GM18505 (cell line): ENCODE measurements around the gene APLP2.
"Not testable (repeated sequence)": the region's sequence is repeated elsewhere in the genome, so short reads cannot be mapped to it uniquely, and the experiment has no call there.

Experiments used
- ATAC-seq: cut with Tn5 transposase; IDR thresholded peaks from one replicate; pipeline ENCODE4 v1.9.1; 2021; ENCODE audit not compliant: unreplicated experiment
- POLR2A ChIP-seq: IDR thresholded peaks from 4 replicates; pipeline ENCODE4 v1.6.1; 2011; ENCODE audit warnings: borderline replicate concordance; ENCODE audit not compliant: insufficient read depth, insufficient read length; ENCODE audit errors: extremely low read depth

Gene APLP2

DNA sequence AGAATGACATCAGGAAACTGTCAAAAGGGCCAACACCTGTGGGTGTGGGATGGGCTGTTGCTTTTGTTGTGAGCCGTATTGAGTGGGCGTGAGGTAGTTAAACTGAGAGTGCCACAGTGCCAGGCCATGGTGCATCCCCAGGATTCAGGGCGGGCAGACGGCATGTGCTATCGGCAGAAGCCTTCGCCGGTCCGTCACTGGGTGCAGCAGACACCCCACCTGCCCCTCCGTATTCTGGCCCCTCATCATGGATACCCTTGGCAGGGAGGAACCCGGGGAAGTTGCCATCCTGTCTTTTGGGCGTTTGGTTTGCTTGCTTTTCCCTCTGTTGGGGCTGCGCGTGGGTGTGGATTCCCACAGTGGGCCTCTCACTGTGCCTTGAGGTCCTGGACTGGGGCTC, 117.4 kb downstream of the APLP2 start:
- ATAC-seq = no peak
- no peak for TF ChIP-seq POLR2A

GRCh38 chr11:130188047-130188446, 118.4 kb downstream of the APLP2 start:
- TF ChIP-seq POLR2A = no peak
- ATAC-seq = no peak

DNA sequence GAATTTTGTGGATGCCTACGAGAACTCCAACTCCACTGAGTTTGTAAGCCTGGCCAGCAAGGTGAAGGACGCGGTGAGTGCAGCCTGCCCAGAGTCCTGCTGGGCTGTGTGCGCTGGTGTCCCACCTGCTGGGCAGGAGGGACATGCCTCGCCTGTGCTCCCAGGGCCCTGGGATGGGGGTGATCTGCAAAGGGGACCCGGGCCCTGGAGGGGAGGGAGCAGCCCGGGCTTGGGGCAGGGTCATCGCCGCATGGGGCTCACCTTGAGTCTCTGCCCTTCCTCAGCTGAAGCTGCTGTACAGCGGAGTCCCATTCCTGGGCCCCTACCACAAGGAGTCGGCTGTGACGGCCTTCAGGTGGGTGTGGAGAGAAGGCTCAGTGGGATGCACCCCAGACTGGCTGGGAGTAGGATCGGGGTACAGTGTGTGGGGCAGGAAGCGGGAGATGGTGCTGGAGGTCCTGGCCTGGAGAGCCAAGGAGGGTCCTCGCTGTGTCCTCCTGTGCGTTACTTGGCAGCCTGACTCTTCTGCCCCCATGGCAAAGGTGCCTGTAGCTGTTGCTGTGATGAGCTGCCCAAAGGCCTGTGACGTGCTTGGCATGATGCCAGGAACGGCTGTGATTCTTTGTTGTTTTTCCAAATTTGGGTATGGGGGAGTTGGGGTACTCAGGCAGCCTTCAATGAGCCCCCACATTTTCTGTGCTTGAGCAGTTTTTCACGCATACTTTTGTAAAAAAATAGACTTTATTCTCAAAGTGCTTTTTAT, 119.1 kb downstream of the APLP2 start:
- ATAC-seq = no peak
- TF ChIP-seq POLR2A = no peak

GRCh38 chr11:130189492-130190210, 120.0 kb downstream of the APLP2 start:
- ATAC-seq = no peak
- TF ChIP-seq POLR2A = no peak

DNA sequence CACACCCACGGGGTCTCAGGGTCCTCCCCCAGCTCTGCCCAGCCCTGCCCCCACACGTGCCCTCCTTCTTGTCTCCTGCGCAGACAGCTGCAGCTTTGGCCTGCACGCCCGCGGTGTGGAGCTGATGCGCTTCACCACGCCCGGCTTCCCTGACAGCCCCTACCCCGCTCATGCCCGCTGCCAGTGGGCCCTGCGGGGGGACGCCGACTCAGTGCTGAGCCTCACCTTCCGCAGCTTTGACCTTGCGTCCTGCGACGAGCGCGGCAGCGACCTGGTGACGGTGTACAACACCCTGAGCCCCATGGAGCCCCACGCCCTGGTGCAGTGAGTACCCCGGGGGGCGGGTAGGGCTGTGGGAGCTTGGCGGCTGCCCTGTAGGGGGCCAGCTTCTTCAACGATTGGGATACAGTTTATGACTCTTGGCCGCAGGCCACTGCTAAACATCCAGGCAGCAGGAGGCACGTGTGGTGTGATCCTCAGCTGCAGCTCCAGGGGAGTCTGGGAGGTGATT, 120.7 kb downstream of the APLP2 start:
- TF ChIP-seq POLR2A = no peak
- no peak for ATAC-seq

GRCh38 chr11:130191896-130192295, 122.2 kb downstream of the APLP2 start:
- ATAC-seq = no peak
- TF ChIP-seq POLR2A = no peak

GRCh38 chr11:130192845-130193267, 123.2 kb downstream of the APLP2 start:
- ATAC-seq = no peak
- no peak for TF ChIP-seq POLR2A

GRCh38 chr11:130193551-130193950, 123.9 kb downstream of the APLP2 start:
- not testable (repeated sequence) for ATAC-seq
